GM21515 (cell line): ENCODE data around the gene MRAS.

Experiments used
- ATAC-seq: cut with Tn5 transposase; IDR thresholded peaks from one replicate; pipeline ENCODE4 v1.9.1; 2021; ENCODE audit not compliant: unreplicated experiment

MRAS gene

DNA sequence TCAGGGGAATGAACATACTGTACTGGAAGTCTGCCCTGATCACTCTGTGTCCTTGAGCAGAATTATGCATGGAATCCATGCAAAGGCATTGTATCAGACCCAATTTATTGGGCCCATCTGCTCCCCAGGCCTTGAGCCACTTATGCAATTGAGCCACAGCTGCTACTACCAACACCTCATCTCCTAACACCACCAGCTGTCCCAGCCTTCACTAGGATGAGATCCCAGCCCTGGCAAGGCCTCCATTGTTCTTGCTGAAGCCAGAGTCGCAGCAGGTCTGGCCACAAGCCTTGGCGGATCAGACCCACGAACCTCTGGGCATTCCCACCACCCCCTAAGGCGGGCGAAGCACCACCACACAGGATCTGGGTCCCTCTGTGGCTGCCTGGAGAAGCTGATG is 9.6 kb upstream of the MRAS start:
- no peak for ATAC-seq

DNA sequence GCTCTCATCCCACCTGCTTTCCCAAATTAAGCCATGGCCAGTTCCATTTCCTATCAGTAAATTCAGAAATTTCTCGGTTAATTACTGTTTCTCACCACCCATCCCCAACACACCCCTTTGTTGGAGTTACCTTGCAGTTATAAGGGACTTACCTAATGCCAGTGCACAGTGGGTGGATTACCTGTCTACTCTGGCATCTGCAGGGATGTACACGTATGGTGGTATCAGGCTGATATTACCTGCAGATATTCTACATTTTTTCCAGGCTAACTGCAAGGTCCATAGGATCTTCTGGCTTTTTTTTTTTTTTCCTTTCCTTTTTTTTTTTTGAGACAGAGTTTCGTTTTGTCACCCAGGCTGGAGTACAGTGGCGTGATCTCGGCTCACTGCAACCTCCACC is 7.9 kb upstream of the MRAS start:
- no peak for ATAC-seq

DNA sequence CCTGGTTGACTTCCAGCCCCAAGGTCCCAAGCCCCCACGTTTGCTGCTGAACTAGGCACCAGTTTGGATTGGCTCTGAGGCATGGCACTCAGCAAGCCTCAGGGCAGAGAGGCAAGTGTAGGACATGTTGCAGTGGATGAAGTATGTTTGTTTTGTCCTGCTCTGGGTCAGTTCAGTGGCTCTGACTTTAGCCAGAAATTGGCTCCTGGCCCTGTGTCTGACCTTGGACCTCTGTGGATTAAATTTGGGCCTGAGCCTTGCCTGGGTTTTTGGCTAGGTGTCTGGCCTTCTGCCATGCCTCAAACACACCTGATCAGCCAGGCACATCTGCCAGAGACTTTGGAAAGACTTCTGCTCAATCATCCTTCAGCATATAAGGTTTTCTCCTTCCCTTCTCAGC is 3.6 kb upstream of the MRAS start:
- ATAC-seq, result no peak

DNA sequence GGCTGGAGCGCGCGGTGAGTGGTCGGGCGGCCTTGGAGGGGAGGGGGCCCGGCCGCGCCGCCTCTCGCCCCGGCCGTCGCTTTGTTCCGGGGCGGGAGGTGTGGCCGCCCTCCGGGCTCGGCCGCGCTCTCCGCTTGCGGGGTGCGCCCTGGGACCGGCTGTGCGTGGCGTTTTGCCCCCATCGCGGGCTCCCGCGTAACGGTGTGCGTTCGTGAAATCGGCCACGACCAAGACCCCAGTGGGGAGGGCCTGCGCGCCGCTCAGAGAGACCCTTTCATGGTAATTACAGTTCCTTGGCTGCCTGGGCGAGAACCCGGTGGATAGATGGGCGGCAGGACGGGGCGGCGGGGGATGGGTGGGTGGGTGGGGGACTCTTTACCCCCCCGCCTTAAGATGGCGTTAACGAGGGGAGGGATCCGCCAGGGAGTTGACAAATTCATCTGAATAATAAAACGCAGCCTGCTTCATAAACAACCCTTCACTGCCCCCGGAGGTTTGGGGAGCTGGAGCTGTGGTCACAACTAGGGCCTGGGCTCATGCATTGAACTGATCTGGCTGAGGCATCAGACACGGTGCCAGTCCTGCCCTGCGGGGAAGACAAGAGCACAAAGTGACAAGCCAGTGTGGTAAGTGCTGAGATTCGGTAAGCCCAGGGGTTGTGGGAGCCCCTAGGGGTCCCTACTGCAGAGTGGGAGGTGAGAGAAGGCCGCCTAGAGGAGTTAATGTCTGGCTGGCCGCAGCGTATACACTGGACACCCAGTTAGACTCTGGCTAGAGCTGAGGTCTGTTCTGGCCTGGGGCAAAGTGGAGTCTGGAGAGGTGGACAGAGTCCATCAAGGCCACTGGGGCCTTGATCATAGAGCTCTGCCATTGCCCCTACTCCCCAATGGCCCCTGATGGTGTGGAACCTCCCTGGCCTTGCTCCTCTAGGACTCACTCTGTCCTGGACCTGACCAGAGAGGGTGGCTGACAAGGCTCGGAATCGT is 668 bp downstream of the MRAS start:
- ATAC-seq, result no peak

DNA sequence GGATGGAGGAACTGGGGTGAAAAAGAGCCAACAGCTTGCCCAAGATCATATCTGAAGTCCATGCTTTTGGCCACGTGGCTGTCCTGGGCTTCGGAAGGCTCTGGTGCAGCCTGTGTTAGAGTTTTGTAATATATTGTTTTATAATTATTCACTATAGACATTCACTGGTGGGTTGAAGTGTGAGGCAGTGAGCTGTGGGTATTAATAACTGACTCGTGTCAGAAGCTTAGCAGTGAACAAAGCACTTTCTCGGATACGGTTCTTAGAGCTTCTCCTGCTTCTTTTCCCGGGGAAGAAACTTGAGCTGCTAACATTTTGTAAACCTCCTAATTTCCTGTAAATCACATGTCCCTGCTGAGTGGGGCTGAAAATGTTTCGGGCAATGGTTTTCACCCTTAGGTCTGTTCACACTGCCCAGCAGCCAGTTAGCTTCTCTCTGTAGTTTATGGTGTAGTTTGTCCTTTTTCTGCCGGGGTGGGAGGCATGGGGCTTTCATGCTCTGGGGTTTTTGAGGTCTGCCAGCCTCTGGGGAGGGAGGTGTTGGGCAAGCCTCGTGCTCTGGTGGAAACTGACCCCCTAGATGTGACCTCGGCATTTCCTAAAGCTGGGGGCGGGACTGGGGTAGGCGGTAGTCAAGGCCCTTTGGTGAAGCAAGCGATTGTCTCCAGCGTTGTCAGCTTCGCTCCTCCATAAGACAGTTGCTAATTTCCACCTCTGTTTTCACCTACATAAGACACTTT is 1.7 kb downstream of the MRAS start:
- no peak for ATAC-seq

DNA sequence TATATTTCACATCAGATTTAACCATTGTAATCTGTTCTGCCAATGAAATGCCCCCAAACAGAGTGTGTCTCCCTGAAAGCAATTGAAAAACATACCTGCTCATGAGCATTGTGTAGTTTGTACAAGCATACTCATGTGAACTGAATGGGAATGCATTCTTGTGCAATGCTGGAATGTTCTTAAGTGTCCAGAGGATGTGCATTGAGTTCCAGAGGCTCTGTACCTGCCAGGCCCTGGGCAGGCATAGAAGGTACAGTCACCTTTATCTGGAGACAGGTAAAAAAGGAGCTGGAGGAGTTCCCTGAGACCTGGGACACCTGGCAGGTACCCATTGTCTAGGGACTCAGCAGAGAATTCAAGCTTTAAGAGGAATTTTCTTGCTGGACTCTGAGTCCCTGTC is 2.8 kb downstream of the MRAS start:
- no peak for ATAC-seq

DNA sequence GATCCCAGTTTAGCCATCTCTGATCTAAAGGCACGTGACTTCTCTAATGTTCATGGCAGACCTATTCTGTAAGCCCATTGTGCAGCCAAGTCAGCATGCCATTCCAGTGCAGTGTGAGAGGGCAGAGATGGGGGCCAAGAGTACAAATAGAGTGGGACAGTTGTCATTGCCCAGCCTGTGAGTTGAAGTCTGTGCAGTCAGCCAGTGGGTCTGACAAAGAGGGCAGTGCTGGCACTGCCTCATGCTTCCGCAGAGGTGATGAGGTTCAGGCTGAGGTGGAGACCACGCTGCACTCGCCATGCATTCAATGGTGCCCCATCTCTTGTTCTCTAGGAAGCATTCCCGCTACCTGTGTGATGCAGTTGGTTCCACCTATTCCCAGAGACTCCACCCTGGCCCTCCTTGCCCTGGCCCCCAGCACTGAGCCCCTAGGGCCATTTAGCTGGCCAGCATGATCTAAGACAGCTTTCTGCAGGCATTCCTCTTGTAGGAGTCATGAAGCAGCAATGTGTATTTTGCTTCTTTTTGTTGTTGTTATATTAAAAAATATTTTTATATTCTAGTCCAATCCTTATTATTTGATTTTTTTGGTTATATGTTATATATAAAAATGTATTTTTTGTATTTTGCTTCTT is 3.7 kb downstream of the MRAS start:
- ATAC-seq, result no peak

- no peak for ATAC-seq
Measured at GRCh38 chr3:138354376-138354775, 6.0 kb downstream of the MRAS start.

DNA sequence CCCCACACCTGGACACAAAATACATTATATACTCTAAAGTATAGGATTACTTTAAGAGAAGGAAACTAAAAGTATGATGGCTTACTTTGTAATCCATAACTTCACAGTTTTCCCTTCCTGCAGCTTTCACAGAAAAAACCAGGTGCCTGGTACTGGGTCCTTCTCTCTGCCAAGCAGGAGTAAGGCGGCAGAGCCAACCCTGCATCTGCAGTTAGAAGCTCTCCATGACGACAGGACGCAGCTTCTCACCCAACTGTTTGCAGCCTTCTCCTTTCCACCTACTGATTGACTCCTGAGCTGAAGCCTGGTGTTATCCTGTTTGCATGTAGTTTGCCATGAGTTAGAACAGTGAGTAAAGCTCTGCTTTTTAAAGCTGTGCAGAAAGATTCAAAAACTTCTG is 6.7 kb downstream of the MRAS start:
- no peak for ATAC-seq

GRCh38 chr3:138356730-138357405 is 8.5 kb downstream of the MRAS start:
- no peak for ATAC-seq

- ATAC-seq, result no peak
Measured at GRCh38 chr3:138359148-138359918, 11.0 kb downstream of the MRAS start.

GRCh38 chr3:138359919-138360868 is 11.8 kb downstream of the MRAS start:
- ATAC-seq, result no peak

- ATAC-seq, result no peak
Measured at GRCh38 chr3:138360869-138361525, 12.6 kb downstream of the MRAS start.

DNA sequence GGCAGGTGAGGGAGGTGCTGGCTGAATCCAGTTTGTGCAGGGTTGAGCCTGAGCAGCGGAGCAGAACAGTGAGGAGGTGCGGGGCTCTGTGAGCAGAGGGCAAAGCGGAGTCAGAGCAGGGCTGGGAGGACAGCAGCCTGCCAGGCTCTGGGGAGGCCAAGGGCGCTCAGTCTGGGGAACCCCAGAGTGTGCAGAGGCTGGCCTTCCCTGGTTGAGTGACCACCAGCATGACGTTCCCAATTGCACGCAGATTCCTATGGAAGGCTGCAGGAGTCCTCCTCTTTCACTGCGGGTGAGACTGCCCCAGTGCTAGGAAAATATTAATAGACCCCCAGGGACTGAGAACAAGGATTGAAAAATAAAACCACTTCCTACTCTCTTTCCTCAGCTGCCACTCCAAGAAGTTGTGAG is 13.2 kb downstream of the MRAS start:
- no peak for ATAC-seq

GRCh38 chr3:138362538-138362937 is 14.2 kb downstream of the MRAS start:
- ATAC-seq, result no peak

- no peak for ATAC-seq
Measured at GRCh38 chr3:138363322-138363721, 14.9 kb downstream of the MRAS start.

DNA sequence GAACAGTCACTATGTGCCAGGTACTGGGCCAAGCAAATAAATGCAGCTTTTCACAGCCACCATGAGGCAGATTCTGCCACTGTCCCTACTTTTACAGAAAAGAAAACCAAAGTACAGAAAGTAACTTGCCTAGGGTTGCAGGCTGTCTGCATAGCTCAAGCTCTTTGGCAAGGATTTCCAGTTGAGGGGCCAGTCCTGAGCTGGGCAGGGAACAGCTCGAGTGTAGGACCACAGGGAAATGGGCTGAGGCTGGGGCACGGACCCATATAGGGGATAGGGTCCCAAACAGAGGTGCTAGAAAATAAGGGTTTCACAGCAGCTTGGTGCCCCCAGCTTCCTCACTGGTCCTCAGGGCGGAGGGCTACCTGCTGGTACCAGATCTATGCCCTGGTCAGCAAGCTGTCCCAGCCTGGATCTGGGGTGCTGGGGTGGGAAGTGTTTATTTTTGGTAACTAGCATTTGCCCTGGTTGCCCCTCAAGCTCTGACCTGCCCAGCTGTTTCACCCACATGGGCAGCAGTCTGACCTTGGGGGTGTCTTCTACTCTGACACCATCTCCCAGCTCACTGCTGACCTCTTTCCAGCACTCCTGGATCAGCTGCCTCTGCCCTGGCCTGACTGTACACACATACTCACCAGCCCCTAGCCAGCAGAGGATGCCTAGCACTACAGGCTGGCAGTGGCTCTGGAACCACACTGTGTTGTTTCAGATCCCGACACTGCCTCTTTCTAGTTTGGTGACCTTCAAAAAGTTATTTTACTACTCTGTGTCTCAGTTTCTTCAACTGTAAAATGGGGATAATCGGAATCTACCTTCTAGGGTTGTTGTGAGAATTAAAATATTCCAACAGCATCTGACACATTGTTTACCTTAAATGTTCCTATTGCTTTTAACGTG is 16.2 kb downstream of the MRAS start:
- ATAC-seq, result no peak

GRCh38 chr3:138365253-138365555 is 16.8 kb downstream of the MRAS start:
- no peak for ATAC-seq
